HPDE6-E6E7 (cell line): Measurements from ENCODE around the gene SPRN.
"Not testable (repeated sequence)": the region's sequence is repeated elsewhere in the genome, so short reads cannot be mapped to it uniquely, and the experiment has no call there.

Experiments
- DNase-seq: peaks from one replicate; pipeline ENCODE4 v3.0.0; 2011; ENCODE audit warnings: missing footprints; ENCODE audit errors: extremely low spot score

The SPRN gene

GRCh38 chr10:133439517-133440461, 15.4 kb upstream of the SPRN start:
- DNase-seq: no peak

- DNase-seq: no peak
These were observed 14.4 kb upstream of the SPRN start for GRCh38 chr10:133438711-133439273.

- DNase-seq: not testable (repeated sequence)
These were observed 8.4 kb upstream of the SPRN start for GRCh38 chr10:133432789-133433188.

- DNase-seq: not testable (repeated sequence)
These were observed 7.6 kb upstream of the SPRN start for GRCh38 chr10:133431888-133432613.

- not testable (repeated sequence) for DNase-seq
These were observed 5.1 kb upstream of the SPRN start for GRCh38 chr10:133429571-133429970.

- not testable (repeated sequence) for DNase-seq
These were observed 323 bp downstream of the SPRN start for GRCh38 chr10:133424102-133424501.

- DNase-seq: no peak
These were observed 1.3 kb downstream of the SPRN start for GRCh38 chr10:133422807-133423771.

- DNase-seq: no peak
These were observed 2.1 kb downstream of the SPRN start for GRCh38 chr10:133422223-133422806.

GRCh38 chr10:133421336-133422222, 2.8 kb downstream of the SPRN start:
- DNase-seq: no peak

GRCh38 chr10:133420579-133420978, 3.8 kb downstream of the SPRN start:
- no peak for DNase-seq

GRCh38 chr10:133420028-133420427, 4.4 kb downstream of the SPRN start:
- no peak for DNase-seq

GRCh38 chr10:133419211-133419950, 5.0 kb downstream of the SPRN start:
- DNase-seq: no peak

- no peak for DNase-seq
These were observed 6.0 kb downstream of the SPRN start for GRCh38 chr10:133418289-133418993.

- DNase-seq: no peak
These were observed 8.7 kb downstream of the SPRN start for GRCh38 chr10:133415752-133416151.

GRCh38 chr10:133414401-133414800, 10.0 kb downstream of the SPRN start:
- DNase-seq: not testable (repeated sequence)

GRCh38 chr10:133412381-133412711, 12.1 kb downstream of the SPRN start:
- DNase-seq: no peak

- no peak for DNase-seq
These were observed 12.7 kb downstream of the SPRN start for GRCh38 chr10:133411523-133412380.
